Sigmoid colon (tissue), 7 donors: ENCODE results near the gene PNPLA8. TPM values are rescaled to one million over a fixed set of nuclear protein-coding genes. Genes with fewer than 3 reads are reported as not detected.

Experiments
- DNase-seq: peaks from one replicate; pipeline ENCODE4 v3.0.0-alpha.2; 2019
- H3K27ac ChIP-seq, 4 donors: fragments of 200-600 bp; sonication (generic); one replicate each; pipeline ENCODE4 v1.5.1; 2016 to 2019; ENCODE audit warnings: mild to moderate bottlenecking in 1 of 4
- H3K27me3 ChIP-seq, 3 donors: fragments of 200-600 bp; sonication (generic); one replicate each; pipeline ENCODE4 v1.5.1; 2019; ENCODE audit warnings: mild to moderate bottlenecking in 1 of 3
- H3K36me3 ChIP-seq, 4 donors: fragments of 200-600 bp; sonication (generic); one replicate each; pipeline ENCODE4 v1.5.1; 2016 to 2019
- H3K4me1 ChIP-seq, 4 donors: fragments of 200-600 bp; sonication (generic); one replicate each; pipeline ENCODE4 v1.5.1; 2017 to 2019
- H3K4me3 ChIP-seq, 4 donors: fragments of 200-600 bp; sonication (generic); one replicate each; pipeline ENCODE4 v1.5.1; 2017 to 2019; ENCODE audit warnings: mild to moderate bottlenecking in 2 of 4, moderate library complexity in 1 of 4
- H3K9me3 ChIP-seq, 4 donors: fragments of 200-600 bp in 3 of 4; sonication (generic) in 3 of 4; one replicate each; pipeline versions ENCODE4 v1.5.1 to v1.6.1; 2013 to 2019
- EP300 ChIP-seq, 4 donors: sonication (generic); formaldehyde crosslinking; IDR thresholded peaks; one replicate each; pipeline ENCODE4 v1.6.1; 2017; ENCODE audit warnings: antibody characterized with exemption in 4 of 4
- POLR2A ChIP-seq, 2 donors: fragments of 450-650 bp; IDR thresholded peaks; one replicate each; pipeline ENCODE4 v1.6.1; 2016; ENCODE audit warnings: antibody characterized with exemption in 2 of 2, mild to moderate bottlenecking in 2 of 2, moderate library complexity in 2 of 2
- POLR2AphosphoS5 ChIP-seq, 4 donors: sonication (generic); formaldehyde crosslinking; IDR thresholded peaks; one replicate each; pipeline ENCODE4 v1.6.1; 2017; ENCODE audit warnings: antibody characterized with exemption in 4 of 4
- WGBS, 2 donors: extraction: QIAGEN DNeasy Blood & Tissue Kit; methylation state at CpG; one replicate each; pipeline ENCODE4 v1.1.7; 2013; 5-methylcytosine and 5-hydroxymethylcytosine counted together
- intact Hi-C: fragments of 100-400 bp; cut with DNase I; formaldehyde crosslinking; loops from one replicate; pipeline ENCODE4 v1.15.1; 2023
- polyA plus RNA-seq, 3 donors: library from polyadenylated mRNA; stranded (reverse); fragments of 200-250 nt; gene quantifications; one replicate each; pipeline ENCODE4 v1.2.3, GENCODE V29; 2013
- total RNA-seq, 4 donors: library from RNA; depleted of rRNA; stranded (reverse); fragments of >200 nt; gene quantifications; one replicate each; pipeline ENCODE4 v1.1.0, GENCODE V29; 2016
- TF ChIP-seq, protein P1 (sequence below), 4 experiments: fragments of 450-650 bp in 3 of 4; fragments of 200-600 bp in 1 of 4; IDR thresholded peaks; one replicate each; pipeline ENCODE4 v1.5.1; 2016 to 2019; ENCODE audit warnings: antibody characterized with exemption in 4 of 4, mild to moderate bottlenecking in 3 of 4, moderate library complexity in 2 of 4
- donor health status: healthy with polysubstance abuse.
- donor health status: Bipolar disorder and iron deficiency.
- donor health status: healthy.

Gene PNPLA8
- total and polyA plus RNA-seq, 7 donors, result 12.0 to 42.9 (median 26.3) TPM

DNA sequence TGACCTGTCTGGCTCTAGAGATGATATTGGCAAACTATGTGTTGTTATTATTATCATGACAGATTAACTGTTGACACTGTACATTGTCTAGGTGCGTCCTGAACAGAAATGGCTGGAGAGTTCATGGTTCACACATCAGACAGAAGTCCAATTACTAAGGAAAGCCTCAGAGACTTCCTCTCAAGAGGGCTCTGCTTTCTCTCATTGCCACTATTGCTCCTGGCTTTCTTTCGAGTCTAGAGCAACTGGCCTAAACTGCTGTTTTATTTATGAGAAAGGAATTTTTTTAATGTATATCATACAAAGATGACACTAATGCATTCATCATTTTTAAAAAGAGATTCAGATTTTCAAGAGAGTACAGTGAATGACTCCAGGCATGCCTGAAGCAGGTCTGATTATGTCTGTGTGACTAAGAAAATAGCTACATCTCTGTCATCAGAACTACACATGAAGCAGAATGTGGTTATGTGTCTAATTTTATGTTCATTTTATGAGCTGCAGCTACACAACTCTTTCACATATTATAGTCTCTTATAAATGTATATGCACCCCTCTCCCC lies 100.1 kb downstream of the PNPLA8 start:
- intact Hi-C loops, result no loop called here

DNA sequence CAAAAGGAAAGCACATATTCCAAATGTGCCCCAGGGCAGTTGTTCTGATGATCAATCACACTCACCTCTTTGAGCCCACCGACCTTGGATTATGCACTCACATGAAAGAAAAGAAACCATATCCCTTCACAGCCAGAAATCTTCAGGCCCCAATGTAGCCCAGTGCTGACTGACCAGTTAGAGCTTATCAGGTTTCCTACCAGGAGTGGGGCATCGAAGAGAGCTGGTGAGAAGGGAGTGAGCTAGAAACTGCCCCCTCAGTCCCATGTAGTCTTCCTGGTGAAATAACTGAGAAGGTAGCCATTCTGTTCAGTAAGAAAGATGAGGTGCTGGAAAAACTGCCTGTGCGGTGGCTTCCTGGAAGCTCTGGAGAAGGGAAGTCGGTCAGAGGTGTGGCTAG lies 101.9 kb downstream of the PNPLA8 start:
- no peaks in the 10 kb centered on the region for H3K9me3 ChIP-seq
- intact Hi-C loops, result no loop called here
- no peaks in the 10 kb centered on the region for H3K27me3 ChIP-seq
- DNase-seq, result no peak
- no peaks in the 10 kb centered on the region for H3K4me1 ChIP-seq
- 87% methylated on average over 4 of the region's 4 CpGs for WGBS, 2 donors
- TF ChIP-seq POLR2A (IDR thresholded peaks at IDR 0.05) (no peak), EP300 (IDR thresholded peaks at IDR 0.05) (no peak), POLR2AphosphoS5 (IDR thresholded peaks at IDR 0.05) (no peak)
- TF ChIP-seq, protein P1, sequence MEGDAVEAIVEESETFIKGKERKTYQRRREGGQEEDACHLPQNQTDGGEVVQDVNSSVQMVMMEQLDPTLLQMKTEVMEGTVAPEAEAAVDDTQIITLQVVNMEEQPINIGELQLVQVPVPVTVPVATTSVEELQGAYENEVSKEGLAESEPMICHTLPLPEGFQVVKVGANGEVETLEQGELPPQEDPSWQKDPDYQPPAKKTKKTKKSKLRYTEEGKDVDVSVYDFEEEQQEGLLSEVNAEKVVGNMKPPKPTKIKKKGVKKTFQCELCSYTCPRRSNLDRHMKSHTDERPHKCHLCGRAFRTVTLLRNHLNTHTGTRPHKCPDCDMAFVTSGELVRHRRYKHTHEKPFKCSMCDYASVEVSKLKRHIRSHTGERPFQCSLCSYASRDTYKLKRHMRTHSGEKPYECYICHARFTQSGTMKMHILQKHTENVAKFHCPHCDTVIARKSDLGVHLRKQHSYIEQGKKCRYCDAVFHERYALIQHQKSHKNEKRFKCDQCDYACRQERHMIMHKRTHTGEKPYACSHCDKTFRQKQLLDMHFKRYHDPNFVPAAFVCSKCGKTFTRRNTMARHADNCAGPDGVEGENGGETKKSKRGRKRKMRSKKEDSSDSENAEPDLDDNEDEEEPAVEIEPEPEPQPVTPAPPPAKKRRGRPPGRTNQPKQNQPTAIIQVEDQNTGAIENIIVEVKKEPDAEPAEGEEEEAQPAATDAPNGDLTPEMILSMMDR (IDR thresholded peaks at IDR 0.05), result no peak
- H3K4me3 ChIP-seq, result no peak overlapping the region
- no peak overlapping the region for H3K27ac ChIP-seq
- H3K36me3 ChIP-seq, result no peaks in the 10 kb centered on the region

More for the DNA sequence above, 100.1 kb downstream of the PNPLA8 start:
- DNase-seq, result no peak
- Histone ChIP-seq H3K27ac (no peak overlapping the region), H3K4me3 (no peak overlapping the region), H3K4me1 (no peaks in the 10 kb centered on the region), H3K9me3 (no peaks in the 10 kb centered on the region), H3K27me3 (no peaks in the 10 kb centered on the region), H3K36me3 (no peaks in the 10 kb centered on the region)
- TF ChIP-seq POLR2A (IDR thresholded peaks at IDR 0.05) (no peak), POLR2AphosphoS5 (IDR thresholded peaks at IDR 0.05) (no peak), EP300 (IDR thresholded peaks at IDR 0.05) (no peak)
- TF ChIP-seq, protein P1 (IDR thresholded peaks at IDR 0.05), result no peak
- 64 to 76% methylated on average over 2 of the region's 2 CpGs for WGBS, 2 donors

DNA sequence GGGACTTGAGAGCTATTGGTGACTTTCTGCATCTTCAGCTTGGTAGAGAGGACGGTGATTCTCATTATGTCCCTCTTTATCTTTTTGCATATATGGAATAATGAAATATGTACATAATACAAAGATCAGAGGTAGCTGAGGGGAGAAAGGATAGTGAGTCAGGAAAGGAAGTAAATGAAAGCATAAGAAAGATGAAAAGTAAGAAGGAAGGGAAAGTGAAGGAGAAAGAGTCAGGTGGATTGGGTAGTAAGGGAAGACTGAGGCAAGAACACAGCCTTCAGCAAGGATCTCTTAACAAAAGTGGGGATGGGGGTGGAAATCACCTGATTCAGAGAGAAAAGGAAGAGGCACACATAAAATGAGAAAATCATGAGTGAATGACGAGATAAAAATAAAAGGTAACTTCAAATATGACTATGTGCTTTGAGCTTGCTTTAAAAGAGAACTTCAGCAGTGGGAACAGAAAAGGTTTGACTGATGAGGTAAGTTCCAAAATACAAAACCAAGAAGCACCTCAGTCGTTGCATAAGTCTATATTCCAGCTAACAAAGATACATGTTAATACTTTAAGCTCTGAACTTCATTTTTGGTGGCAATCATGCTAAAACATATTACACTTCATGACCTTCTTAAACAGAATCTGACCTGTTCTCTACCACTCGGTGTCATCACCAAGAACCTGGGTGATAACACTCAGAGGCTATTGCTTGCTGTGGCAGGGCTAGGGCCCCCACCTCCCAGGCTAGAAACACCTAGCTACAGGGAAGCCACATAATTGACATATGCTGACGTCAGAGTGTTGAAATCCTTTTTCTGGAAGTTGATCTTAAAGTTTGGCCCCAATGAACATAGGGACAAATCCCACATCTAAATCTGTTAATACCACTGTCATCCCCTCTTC lies 102.6 kb downstream of the PNPLA8 start:
- intact Hi-C loops, result no loop called here
- WGBS, 2 donors, result 75 to 76% methylated on average over 5 of the region's 5 CpGs
- H3K27me3 ChIP-seq, result no peaks in the 10 kb centered on the region
- H3K9me3 ChIP-seq, result no peaks in the 10 kb centered on the region
- H3K4me3 ChIP-seq, result no peak overlapping the region
- DNase-seq, result no peak
- no peak overlapping the region for H3K27ac ChIP-seq
- H3K36me3 ChIP-seq, result no peaks in the 10 kb centered on the region
- no peak for TF ChIP-seq POLR2A (IDR thresholded peaks at IDR 0.05)
- TF ChIP-seq, protein P1 (IDR thresholded peaks at IDR 0.05), result no peak
- no peak for TF ChIP-seq POLR2AphosphoS5 (IDR thresholded peaks at IDR 0.05)
- no peak for TF ChIP-seq EP300 (IDR thresholded peaks at IDR 0.05)
- no peaks in the 10 kb centered on the region for H3K4me1 ChIP-seq

GRCh38 chr7:108421720-108422331 lies 104.1 kb downstream of the PNPLA8 start:
- DNase-seq, result no peak
- no peaks in the 10 kb centered on the region for H3K4me1 ChIP-seq
- no peaks in the 10 kb centered on the region for H3K27me3 ChIP-seq
- intact Hi-C loops, result no loop called here
- 36 to 40% methylated on average over 3 of the region's 3 CpGs for WGBS, 2 donors
- no peak overlapping the region for H3K4me3 ChIP-seq
- no peaks in the 10 kb centered on the region for H3K36me3 ChIP-seq
- TF ChIP-seq, protein P1 (IDR thresholded peaks at IDR 0.05), result no peak
- TF ChIP-seq POLR2AphosphoS5 (IDR thresholded peaks at IDR 0.05) (no peak), EP300 (IDR thresholded peaks at IDR 0.05) (no peak), POLR2A (IDR thresholded peaks at IDR 0.05) (no peak)
- H3K9me3 ChIP-seq, result no peaks in the 10 kb centered on the region
- H3K27ac ChIP-seq, result no peak overlapping the region

Other genes with a start within 250 kb of the PNPLA8 start
- 1 to 10 TPM; 1.3 to 3.9 (median 1.6) TPM for gene NRCAM, start 69.7 kb downstream of the PNPLA8 start, total RNA-seq
- 1 to 10 TPM in 1 of 3 donors, not detected in 2; 2.3 TPM for gene NRCAM, start 69.7 kb downstream of the PNPLA8 start, polyA plus RNA-seq
- gene THAP5, start 43.6 kb upstream of the PNPLA8 start, total RNA-seq, result 10 to 100 TPM; 28.5 to 37.1 (median 31.5) TPM
- gene THAP5, start 43.6 kb upstream of the PNPLA8 start, polyA plus RNA-seq, result 10 to 100 TPM in 1 of 3 donors, 1 to 10 TPM in 2; 9.6 to 12.7 (median 9.7) TPM
- 10 to 100 TPM; 17.2 to 44.3 (median 33.4) TPM for gene DNAJB9, start 43.7 kb upstream of the PNPLA8 start, total RNA-seq
- 1 to 10 TPM; 7.8 to 9.6 (median 7.9) TPM for gene DNAJB9, start 43.7 kb upstream of the PNPLA8 start, polyA plus RNA-seq